Dedifferentiated amniotic fluid mesenchymal stem cell (primary cell): ENCODE results near the gene CRYGB.
"Not testable (repeated sequence)": the region's sequence is repeated elsewhere in the genome, so short reads cannot be mapped to it uniquely, and the experiment has no call there.

Experiments
- DNase-seq: peaks from one replicate; pipeline ENCODE4 v3.0.0-alpha.2; 2016; ENCODE audit errors: extremely low spot score

Gene CRYGB

GRCh38 chr2:208150094-208150493 is 4.1 kb upstream of the CRYGB start:
- no peak for DNase-seq

GRCh38 chr2:208148803-208149202 is 2.8 kb upstream of the CRYGB start:
- DNase-seq: no peak

GRCh38 chr2:208147759-208148158 is 1.8 kb upstream of the CRYGB start:
- DNase-seq: no peak

- no peak for DNase-seq
Observed at GRCh38 chr2:208147008-208147407, 1.1 kb upstream of the CRYGB start.

GRCh38 chr2:208142925-208143799 is 2.8 kb downstream of the CRYGB start:
- DNase-seq: no peak

- DNase-seq: no peak
Observed at GRCh38 chr2:208142240-208142924, 3.6 kb downstream of the CRYGB start.

GRCh38 chr2:208139447-208139846 is 6.5 kb downstream of the CRYGB start:
- DNase-seq: no peak

- not testable (repeated sequence) for DNase-seq
Observed at GRCh38 chr2:208138334-208138733, 7.6 kb downstream of the CRYGB start.

- no peak for DNase-seq
Observed at GRCh38 chr2:208136716-208137094, 9.3 kb downstream of the CRYGB start.

GRCh38 chr2:208135794-208136715 is 9.9 kb downstream of the CRYGB start:
- no peak for DNase-seq

- no peak for DNase-seq
Observed at GRCh38 chr2:208134928-208135586, 10.9 kb downstream of the CRYGB start.

GRCh38 chr2:208130712-208131110 is 15.2 kb downstream of the CRYGB start:
- no peak for DNase-seq

GRCh38 chr2:208129744-208130711 is 15.9 kb downstream of the CRYGB start, which contains the start of gene CRYGC:
Gene CRYGC, minus strand, starts transcription at chr2:208129828. Its CDS starts 36 bp downstream, at chr2:208129792.
- no peak for DNase-seq

- no peak for DNase-seq
Observed at GRCh38 chr2:208128136-208128535, 17.8 kb downstream of the CRYGB start.

- no peak for DNase-seq
Observed at GRCh38 chr2:208127090-208127489, 18.9 kb downstream of the CRYGB start.

GRCh38 chr2:208125251-208125650 is 20.7 kb downstream of the CRYGB start:
- no peak for DNase-seq

GRCh38 chr2:208124013-208124715 is 21.8 kb downstream of the CRYGB start, which contains the start of gene CRYGD:
Gene CRYGD, minus strand, starts transcription at chr2:208124524. Its CDS starts 51 bp downstream, at chr2:208124473.
- not testable (repeated sequence) for DNase-seq

GRCh38 chr2:208122248-208122647 is 23.7 kb downstream of the CRYGB start:
- no peak for DNase-seq

GRCh38 chr2:208118918-208119317 is 27.0 kb downstream of the CRYGB start:
- no peak for DNase-seq
